Astrocyte of the hippocampus (primary cell): ENCODE measurements around the gene AXDND1.

Experiments
- DNase-seq: peaks from one replicate; pipeline ENCODE4 v3.0.0; 2011; ENCODE audit warnings: low read depth, low spot score

The AXDND1 gene

DNA sequence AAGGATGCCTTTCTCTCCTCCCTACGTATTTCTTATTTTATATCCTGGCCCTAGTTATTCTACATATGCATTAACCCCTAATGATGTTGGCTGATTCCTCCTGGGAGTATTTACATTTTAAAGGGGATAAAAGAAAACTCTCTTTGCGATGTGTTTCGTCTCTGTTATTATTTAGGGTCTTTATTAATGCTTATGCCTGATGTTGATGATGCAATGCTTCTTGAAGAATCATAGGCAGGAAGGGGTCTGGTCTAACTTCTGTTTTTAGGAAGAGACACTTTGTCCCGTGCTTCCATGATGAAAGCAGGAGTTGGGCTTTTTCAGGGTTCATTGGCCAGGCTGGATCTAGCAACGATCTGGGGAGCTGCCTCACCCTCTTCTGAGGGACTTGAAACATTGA is 210.7 kb downstream of the AXDND1 start:
- DNase-seq, result no peak

DNA sequence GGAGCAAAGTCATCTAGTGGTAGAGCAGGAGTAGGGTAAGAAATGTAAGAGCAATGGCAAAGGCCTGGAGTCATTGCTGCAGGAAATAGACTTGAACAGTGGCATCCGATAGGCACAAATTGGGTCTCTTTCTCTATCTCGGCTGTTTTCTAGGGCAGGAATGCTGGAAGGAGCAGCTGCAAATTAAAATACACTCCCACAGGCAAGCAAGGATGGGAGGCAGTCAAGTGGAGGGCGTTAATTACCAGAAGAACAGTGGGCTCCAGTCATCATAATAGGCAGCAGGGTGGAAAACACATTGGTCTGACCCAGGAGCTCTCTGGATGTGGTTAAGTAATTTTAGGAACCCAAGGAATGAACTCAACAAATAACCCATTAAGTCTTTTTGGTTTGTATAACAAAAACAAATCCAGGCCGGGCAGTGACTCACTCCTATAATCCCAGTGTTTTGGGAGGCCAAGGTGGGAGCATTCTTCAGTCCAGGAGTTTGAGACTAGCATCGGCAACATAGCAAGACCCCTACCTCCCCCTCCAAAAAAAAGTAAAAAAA is 218.1 kb downstream of the AXDND1 start:
- peak; percentile 47 for DNase-seq

DNA sequence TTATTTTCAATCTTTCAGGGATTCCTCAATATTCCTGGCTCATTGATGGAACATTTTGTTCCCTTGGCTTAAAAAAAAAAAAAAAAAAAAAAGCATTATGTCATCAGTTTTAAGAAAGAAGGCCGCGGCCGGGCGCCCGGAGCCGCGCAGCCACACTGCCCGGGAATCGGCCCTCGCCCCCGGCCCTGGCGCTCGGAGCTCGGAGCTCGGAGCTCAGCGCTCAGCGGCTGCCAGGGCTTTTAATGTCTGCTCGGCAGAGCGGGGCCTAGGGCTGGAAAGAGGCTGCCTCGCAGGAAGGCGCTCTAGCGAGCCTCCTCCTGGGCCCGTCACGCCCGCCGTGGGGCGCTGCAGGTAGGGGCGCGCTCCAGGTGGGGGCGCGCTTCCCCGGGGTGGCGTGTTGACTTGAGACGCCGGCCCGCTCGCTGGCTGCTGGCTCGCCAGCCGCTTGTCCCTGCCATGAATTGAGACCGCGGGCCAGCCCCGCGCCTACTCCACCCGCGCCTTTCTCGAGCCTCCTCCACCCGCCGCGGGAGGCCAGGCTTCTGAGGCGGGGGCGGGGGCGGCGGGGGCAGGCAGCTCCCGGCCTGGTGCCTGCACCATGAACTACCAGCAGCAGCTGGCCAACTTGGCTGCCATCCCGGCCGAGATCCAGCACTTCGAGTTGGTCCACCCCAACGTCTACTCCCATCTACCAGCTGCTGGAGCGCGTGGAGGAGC is 220.5 kb downstream of the AXDND1 start:
- DNase-seq, result peak; percentile 83

DNA sequence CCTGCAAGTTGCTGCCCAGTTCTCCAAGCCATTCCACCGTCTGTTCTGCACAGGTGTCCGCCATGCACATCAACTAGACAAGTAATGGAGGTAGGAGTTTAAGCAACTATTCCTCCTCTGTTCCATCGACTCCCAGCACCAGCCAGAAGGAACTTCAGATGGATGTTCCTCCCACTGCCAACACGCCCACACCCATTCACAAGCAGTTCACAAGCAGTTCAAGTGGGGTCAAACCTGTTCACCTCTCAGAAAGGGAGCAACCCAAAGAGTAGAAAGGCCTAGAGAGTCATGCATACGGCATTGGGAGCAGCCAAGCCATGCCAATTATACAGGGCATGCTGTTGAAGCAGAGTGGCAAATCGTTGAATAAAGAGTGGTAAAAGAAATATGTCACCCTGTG is 221.6 kb downstream of the AXDND1 start:
- no peak for DNase-seq

DNA sequence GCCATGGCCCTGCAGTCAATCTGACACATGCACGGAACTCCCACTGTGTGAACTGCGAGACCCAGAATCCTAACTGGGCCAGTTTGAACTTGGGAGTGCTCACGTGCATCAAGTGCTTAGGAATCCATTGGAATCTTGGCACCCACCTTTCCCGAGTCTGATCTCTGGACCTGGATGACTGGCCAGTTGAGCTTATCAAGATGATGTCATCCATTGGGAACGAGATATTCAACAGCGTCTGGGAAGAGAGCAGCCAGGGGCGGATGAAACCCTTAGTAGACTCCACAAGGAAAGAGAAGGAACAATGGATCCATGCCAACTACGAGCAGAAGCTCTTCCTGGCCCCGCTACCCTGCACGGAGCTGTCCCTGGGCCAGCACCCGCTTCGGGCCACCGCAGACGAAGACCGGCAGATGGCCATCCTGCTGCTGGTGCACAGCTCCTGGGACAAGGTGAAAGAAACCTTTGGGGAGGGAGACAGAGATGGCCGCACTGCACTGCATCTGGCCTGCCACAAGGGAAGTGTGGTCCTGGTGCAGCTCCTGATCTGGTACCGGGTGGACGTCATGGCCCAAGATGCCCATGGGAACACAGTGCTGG is 222.8 kb downstream of the AXDND1 start:
- no peak for DNase-seq

DNA sequence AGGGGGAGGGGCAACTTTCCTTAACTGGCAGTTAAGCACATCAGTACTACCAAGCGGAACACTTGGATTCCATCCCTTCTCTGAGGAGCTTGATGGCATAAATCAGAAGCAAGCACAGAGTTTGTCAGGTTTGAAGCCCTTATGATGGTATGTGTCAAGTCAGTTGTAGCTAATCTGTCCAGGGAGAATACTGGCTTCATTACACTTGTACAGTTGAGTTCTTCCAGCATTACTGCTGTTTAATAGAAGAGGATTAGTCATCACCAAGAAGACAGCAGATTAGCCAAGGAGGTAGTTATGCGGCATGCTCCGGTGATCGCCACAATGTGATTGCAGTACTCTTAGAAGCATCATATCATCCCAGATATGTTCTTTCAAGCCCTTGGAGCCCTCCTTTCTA is 223.7 kb downstream of the AXDND1 start:
- DNase-seq, result no peak

DNA sequence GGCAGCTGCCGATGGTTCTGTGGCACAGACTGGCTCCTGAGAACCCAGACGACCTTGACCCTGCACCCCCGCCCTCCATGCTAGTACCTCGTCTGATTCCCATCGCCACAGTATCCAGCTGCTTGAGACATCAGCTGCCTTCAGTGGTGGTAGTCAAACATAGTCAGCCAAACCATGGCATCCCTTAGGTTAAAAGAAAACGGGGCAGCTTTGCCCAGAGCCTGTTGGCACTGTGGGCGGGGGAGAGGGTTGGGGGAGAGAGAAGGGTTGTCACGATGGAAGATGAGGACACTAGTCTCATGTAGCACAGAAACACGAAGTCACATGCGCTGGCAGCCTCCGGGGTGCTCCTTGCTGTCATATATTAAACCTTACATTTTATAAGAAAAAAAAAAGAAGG is 224.9 kb downstream of the AXDND1 start:
- DNase-seq, result no peak

DNA sequence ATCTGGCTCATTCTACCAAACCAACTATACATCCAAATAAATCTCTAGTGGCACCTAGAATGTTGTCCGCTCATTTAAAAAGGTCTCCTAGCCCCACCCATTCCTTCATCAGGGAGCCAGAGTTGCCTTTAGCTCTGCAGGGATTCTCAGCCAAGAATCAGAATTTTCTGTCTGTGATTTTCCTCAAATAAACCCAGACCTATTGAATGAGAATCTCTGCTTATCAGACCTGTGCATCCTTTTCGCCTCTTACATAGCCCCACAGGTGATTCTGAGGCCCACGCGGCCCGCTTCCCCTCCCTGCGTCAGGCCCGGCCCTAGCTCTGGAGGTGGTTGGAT is 225.5 kb downstream of the AXDND1 start:
- no peak for DNase-seq

DNA sequence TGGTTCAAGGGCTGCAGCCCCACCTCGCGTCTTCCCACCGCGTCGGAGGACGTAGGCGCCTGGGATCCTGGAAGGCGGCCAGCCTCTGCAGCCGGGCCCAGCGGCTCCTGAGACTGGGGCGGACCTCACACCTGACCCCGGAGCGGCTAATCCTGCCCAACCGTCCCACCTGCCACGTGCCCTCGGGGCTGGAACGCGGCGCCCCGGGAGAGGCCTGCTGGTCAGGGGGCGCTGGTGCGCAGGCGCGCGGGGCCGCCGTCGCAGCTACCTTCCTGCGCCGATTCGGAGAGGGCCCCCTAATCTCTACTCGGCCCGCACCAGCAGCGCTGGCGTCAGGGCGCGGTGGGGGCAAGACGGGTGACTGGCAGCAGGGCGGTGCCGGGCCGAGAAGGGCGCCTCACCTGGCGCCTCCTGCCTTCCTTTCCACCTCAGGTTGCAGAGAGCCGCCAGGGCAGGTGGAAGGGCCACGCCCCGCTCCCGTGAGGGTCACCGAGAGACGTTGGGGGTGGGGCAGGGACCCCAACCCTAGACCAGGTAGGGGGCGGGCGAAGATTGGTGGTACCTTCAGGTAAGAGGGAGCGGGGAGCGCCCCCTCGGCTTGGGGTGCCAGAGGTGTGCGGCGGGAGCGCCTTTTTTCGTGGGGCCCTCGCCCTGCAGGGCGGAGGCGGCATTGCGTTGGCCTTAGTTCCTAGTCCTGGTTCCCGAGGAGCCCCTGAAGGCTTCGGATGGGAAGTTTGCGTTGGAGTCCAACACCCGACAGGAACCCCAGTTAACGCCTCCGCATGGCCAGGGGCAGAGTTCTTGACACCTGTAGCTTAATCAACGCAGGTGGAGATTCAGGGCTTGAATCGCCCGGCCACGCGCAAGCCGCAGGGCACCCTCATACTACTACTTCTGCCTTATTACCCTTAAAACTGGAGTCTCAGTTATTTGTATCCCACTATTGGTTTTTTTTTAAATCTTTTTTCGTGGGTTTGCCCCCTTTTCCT is 226.1 kb downstream of the AXDND1 start, which contains the start of gene TDRD5:
TDRD5 (plus strand) TSS at position 241 of the 989 bp plus-strand sequence. CDS start 784 bp downstream, outside the sequence.
- peak; percentile 23 for DNase-seq

DNA sequence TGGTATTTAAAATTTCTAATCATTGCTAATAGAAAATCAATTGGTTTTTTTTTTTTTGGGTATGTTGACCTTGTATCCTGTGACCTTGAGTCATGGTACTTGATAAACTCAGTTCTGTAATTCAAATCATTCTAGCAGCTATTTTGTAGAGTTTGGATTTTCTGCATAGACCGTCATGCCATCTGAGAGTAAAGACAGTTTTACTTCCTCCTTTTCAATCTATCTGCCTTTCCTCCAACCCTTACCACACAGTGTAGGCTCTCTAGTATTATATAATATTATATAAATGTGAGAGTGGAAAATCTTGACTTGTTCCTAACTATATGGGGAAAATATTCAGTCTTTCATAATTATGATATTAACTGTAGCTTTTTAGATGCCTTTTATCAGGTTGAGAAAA is 232.9 kb downstream of the AXDND1 start:
- DNase-seq, result no peak

DNA sequence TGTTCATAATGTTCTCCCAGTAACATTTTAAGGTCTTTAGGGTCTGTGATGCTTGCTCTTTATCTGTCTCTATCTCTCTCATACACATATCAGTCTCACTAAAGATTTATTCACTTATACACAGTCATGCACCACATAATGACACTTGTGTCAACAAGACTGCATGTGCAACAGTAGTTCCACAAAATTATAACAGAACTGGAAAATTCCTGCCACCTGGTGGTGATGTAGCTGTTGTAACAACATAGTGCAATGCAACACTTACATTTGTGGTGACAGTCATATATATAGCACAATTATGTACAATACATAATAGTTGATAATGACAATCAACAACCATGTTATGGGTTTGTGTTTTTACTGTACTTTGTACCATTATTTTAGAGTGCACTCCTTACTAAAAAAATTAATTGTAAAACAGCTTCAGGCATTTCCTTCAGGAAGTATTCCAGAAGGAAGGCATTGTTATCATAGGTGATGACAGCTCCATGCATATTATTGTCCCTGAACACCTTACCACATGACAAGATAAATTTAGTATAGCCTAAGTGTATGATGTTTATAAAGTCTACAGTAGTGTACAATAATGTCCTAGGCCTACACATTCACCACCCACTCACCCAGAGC is 234.0 kb downstream of the AXDND1 start:
- DNase-seq, result peak; percentile 49

DNA sequence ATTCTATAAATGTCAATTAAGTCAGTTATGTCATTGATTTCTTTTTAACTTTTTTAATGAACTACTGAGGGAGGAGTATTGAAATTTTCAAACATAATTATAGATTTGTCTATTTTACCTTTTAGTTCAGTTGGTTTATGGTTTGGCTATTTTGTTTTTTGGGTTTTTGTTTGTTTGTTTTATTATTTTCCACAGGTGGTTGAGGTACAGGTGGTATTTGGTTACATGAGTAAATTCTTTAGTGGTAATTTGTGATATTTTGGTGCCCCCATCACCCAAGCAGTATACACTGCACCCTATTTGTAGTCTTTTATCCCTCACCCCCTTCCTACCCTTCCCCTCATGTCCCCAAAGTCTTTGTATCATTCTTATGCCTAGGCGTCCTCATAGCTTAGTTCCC is 235.3 kb downstream of the AXDND1 start:
- DNase-seq, result no peak
